ENCODE data around the gene SND1.

DNA sequence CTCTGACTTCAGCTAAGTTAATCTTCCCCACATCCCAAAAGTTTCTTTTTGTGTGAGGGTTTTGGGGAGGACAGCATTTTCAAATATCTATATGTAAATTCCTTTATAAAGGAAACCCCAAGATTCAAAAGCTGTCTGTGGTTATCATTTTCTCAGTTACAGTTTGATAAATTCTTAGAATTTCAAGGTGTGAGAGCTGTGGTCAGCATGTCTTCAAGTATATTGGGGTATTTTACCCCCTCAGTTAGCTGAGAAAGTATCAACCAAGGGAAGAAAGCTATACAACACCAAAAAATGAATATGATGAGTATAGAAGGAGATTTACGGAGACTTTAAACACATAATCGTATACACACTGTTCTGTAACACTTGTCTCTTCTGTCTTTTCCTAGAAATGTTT lies 109.2 kb downstream of the SND1 start:
- TF ChIP-seq, protein P1, sequence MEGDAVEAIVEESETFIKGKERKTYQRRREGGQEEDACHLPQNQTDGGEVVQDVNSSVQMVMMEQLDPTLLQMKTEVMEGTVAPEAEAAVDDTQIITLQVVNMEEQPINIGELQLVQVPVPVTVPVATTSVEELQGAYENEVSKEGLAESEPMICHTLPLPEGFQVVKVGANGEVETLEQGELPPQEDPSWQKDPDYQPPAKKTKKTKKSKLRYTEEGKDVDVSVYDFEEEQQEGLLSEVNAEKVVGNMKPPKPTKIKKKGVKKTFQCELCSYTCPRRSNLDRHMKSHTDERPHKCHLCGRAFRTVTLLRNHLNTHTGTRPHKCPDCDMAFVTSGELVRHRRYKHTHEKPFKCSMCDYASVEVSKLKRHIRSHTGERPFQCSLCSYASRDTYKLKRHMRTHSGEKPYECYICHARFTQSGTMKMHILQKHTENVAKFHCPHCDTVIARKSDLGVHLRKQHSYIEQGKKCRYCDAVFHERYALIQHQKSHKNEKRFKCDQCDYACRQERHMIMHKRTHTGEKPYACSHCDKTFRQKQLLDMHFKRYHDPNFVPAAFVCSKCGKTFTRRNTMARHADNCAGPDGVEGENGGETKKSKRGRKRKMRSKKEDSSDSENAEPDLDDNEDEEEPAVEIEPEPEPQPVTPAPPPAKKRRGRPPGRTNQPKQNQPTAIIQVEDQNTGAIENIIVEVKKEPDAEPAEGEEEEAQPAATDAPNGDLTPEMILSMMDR (IDR thresholded peaks at IDR 0.05): no peak
- no peak for TF ChIP-seq POLR2AphosphoS5 (IDR thresholded peaks at IDR 0.05)

Measured in breast epithelium (tissue), 3 donors.